HepG2 (cell line): ENCODE data around the gene ZSCAN32. TPM values are rescaled to one million over a fixed set of nuclear protein-coding genes. Genes with fewer than 3 reads are reported as not detected.

Experiments used
- ATAC-seq: fragments of 200-7000 bp; cut with Tn5 transposase; 3 replicates; pipeline ENCODE4 v1.9.1; 2020; ENCODE audit warnings: mild to moderate bottlenecking, moderate library complexity
- BruUV-seq: library from RNA; stranded (reverse); fragments of 400-500 nt; replicated peaks from 2 replicates; lab custom pipeline; 2021; lab: Mats Ljungman, UMichigan
- CTCF ChIA-PET: fragments of 300-600 bp; formaldehyde crosslinking; extraction: SDS; loops from one replicate; lab custom pipeline; 2021; ENCODE audit warnings: low total read pairs, inconsistent platforms, low intra/inter-chr PET ratio; lab: Yijun Ruan, JAX
- POLR2A ChIA-PET: fragments of 350-600 bp; sonication (Branson Sonifier 250); formaldehyde crosslinking; loops from one replicate; lab custom pipeline; 2020; ENCODE audit warnings: antibody characterized with exemption, inconsistent platforms; lab: Yijun Ruan, JAX
- DNase-seq: peaks from one replicate; pipeline ENCODE4 v3.0.0-alpha.2; 2015; ENCODE audit warnings: low spot score
- FAIRE-seq: peaks from 3 replicates; lab custom pipeline; 2011; peaks lifted over from hg19 to GRCh38; lab: Jason Lieb, UNC
- H2AFZ ChIP-seq: one replicate; pipeline ENCODE4 v1.6.1; 2011; ENCODE audit warnings: low read length, inconsistent platforms
- H3K27ac ChIP-seq: fragments of 300-600 bp; 3 replicates; pipeline ENCODE4 v1.8.0; 2011; ENCODE audit warnings: mixed run types, mild to moderate bottlenecking, mixed read lengths, low read length, inconsistent platforms; ENCODE audit not compliant: insufficient read depth; ENCODE audit errors: extremely low read length
- H3K27me3 ChIP-seq, 2 experiments: fragments of 200-600 bp in 1 of 2; 2 replicates in 1 of 2; 3 replicates in 1 of 2; pipeline versions ENCODE4 v1.6.0 to v1.8.0; 2011; ENCODE audit warnings: low read length in 2 of 2, mild to moderate bottlenecking in 2 of 2, moderate library complexity in 2 of 2, inconsistent platforms in 1 of 2; ENCODE audit not compliant: insufficient read depth in 2 of 2, control insufficient read depth in 1 of 2
- H3K36me3 ChIP-seq, 2 experiments: fragments of 200-600 bp in 1 of 2; replicated peaks in 1 of 2; 2 replicates in 1 of 2; 3 replicates in 1 of 2; pipeline versions ENCODE4 v1.5.1 to v1.8.0; 2011; ENCODE audit warnings: low read length in 2 of 2, inconsistent platforms in 1 of 2; ENCODE audit not compliant: insufficient read depth in 2 of 2, control insufficient read depth in 1 of 2
- H3K4me1 ChIP-seq: 2 replicates; pipeline ENCODE4 v1.5.1; 2012; ENCODE audit warnings: low read length, inconsistent platforms; ENCODE audit not compliant: insufficient read depth
- H3K4me2 ChIP-seq: 2 replicates; pipeline ENCODE4 v1.6.0; 2011; ENCODE audit warnings: low read depth, low read length, inconsistent platforms
- H3K4me3 ChIP-seq, 3 experiments: fragments of 200-600 bp in 1 of 3; sonication (generic), shearing (Covaris generic) in 1 of 3; replicated peaks in 1 of 3; 2 replicates each; pipeline ENCODE4 v1.5.1; 2011 to 2016; ENCODE audit warnings: low read length in 3 of 3, inconsistent platforms in 2 of 3, low read depth in 2 of 3, mild to moderate bottlenecking in 2 of 3, control low read depth in 1 of 3, mixed read lengths in 1 of 3; ENCODE audit not compliant: insufficient read depth in 1 of 3
- H3K79me2 ChIP-seq: one replicate; pipeline ENCODE4 v1.6.1; 2011; ENCODE audit warnings: low read length, inconsistent platforms; ENCODE audit not compliant: insufficient read depth
- H3K9ac ChIP-seq: 2 replicates; pipeline ENCODE4 v1.6.0; 2011; ENCODE audit warnings: mild to moderate bottlenecking, low read depth, low read length, inconsistent platforms; ENCODE audit not compliant: insufficient read depth
- H3K9me3 ChIP-seq: 2 replicates; pipeline ENCODE4 v1.5.1; 2012; ENCODE audit warnings: mild to moderate bottlenecking, low read length
- H4K20me1 ChIP-seq: 2 replicates; pipeline ENCODE4 v1.6.0; 2011; ENCODE audit warnings: inconsistent platforms, mild to moderate bottlenecking, low read length, moderate library complexity; ENCODE audit not compliant: insufficient read depth
- ADNP ChIP-seq: sonication (generic); formaldehyde crosslinking; IDR thresholded peaks from 2 replicates; pipeline ENCODE4 v1.4.0; 2020; ENCODE audit warnings: missing genetic modification reagents
- HHEX ChIP-seq: IDR thresholded peaks from 2 replicates; pipeline ENCODE4 v1.6.1; 2016; ENCODE audit warnings: control low read depth
- HMG20A ChIP-seq: IDR thresholded peaks from 2 replicates; pipeline ENCODE4 v1.6.1; 2016; ENCODE audit warnings: borderline replicate concordance
- IRX3 ChIP-seq: sonication (generic); formaldehyde crosslinking; IDR thresholded peaks from 2 replicates; pipeline ENCODE4 v1.8.1; 2023; ENCODE audit warnings: mild to moderate bottlenecking, low read depth, missing genetic modification reagents, borderline replicate concordance
- MTA3 ChIP-seq: sonication (generic); formaldehyde crosslinking; IDR thresholded peaks from 2 replicates; pipeline ENCODE4 v1.4.0; 2020; ENCODE audit warnings: missing genetic modification reagents
- WIZ ChIP-seq: sonication (generic); formaldehyde crosslinking; IDR thresholded peaks from 2 replicates; pipeline ENCODE4 v1.5.1; 2020; ENCODE audit warnings: mild to moderate bottlenecking, missing genetic modification reagents
- YY1 ChIP-seq: IDR thresholded peaks from 2 replicates; pipeline ENCODE4 v1.6.1; 2011; ENCODE audit warnings: low read length, low read depth, moderate library complexity, mild to moderate bottlenecking; ENCODE audit not compliant: insufficient read depth, insufficient replicate concordance
- ZBTB3 ChIP-seq: sonication (generic); formaldehyde crosslinking; IDR thresholded peaks from 2 replicates; pipeline ENCODE4 v1.4.0; 2020; ENCODE audit warnings: low read depth, mild to moderate bottlenecking, moderate library complexity, missing genetic modification reagents, borderline replicate concordance
- ZMAT3 ChIP-seq: sonication (generic); formaldehyde crosslinking; conservative IDR thresholded peaks from 2 replicates; pipeline ENCODE4 v1.7.0; 2021; ENCODE audit warnings: missing genetic modification reagents
- ZNF724P ChIP-seq: sonication (generic); formaldehyde crosslinking; IDR thresholded peaks from 2 replicates; pipeline ENCODE4 v1.8.0; 2022; ENCODE audit warnings: missing genetic modification reagents, borderline replicate concordance
- ZNF773 ChIP-seq: sonication (generic); formaldehyde crosslinking; IDR thresholded peaks from 2 replicates; pipeline ENCODE4 v1.4.0; 2020; ENCODE audit warnings: missing genetic modification reagents, borderline replicate concordance
- WGBS: methylation state at CpG from one replicate; pipeline ENCODE4 v1.1.6; 2017; ENCODE audit warnings: low lambda C conversion rate; 5-methylcytosine and 5-hydroxymethylcytosine counted together
- in situ Hi-C: cut with HindIII; loops from 2 replicates; pipeline ENCODE4 v1.10.0; 2017; ENCODE audit warnings: low pct_unique_long_range_greater_than_20kb; ENCODE audit not compliant: extremely low pct_ligation_motif_present
- intact Hi-C: fragments of 100-400 bp; cut with micrococcal nuclease; formaldehyde crosslinking; loops from one replicate; pipeline ENCODE4 v1.10.0; 2022; ENCODE audit not compliant: unreplicated experiment
- polyA plus RNA-seq, 8 experiments: library from polyadenylated mRNA; depleted of rRNA in 3 of 8; stranded (reverse) in 7 of 8; unstranded in 1 of 8; fragments of >200 nt; fragmentation: Illumina TruSeq in 4 of 8; extraction: Trizol in 4 of 8; gene quantifications; 2 replicates each; pipeline versions ENCODE4 v1.2.1 to v1.2.3, GENCODE V29; 2011 to 2016; ENCODE audit warnings: low read depth in 4 of 8, missing spikeins in 1 of 8, mixed read lengths in 1 of 8; ENCODE audit not compliant: insufficient read depth in 1 of 8
- total RNA-seq, 5 experiments: library from RNA; depleted of rRNA; stranded (reverse); fragments of >200 nt; fragmentation: Illumina TruSeq; extraction: Trizol; gene quantifications; 2 replicates each; pipeline ENCODE4 v1.2.3, GENCODE V29; 2016; ENCODE audit warnings: low read depth in 1 of 5

Gene ZSCAN32
- total and polyA plus RNA-seq, 2 of the 13 experiments (the other 11 are each of a cell fraction or from before 2014, with no cell fraction given): 10.7 to 12.8 TPM

GRCh38 chr16:3355589-3355988, 45.2 kb downstream of the ZSCAN32 start, which contains the start of gene OR2C1:
Gene OR2C1 (plus strand): TSS chr16:3355889. CDS start chr16:3355941, 52 bp downstream.
- H3K27me3 ChIP-seq: peaks cover 2 to 6% of the 10 kb centered on the region in 2 experiments; a peak in 2 of 5 replicates
- TF ChIP-seq YY1 (no peak), HHEX (CRISPR knock-in tag) (no peak), ZBTB3 (CRISPR knock-in tag) (no peak), WIZ (CRISPR knock-in tag) (no peak), ZMAT3 (no peak), ZNF773 (CRISPR knock-in tag) (no peak), ZNF724P (CRISPR knock-in tag) (no peak), MTA3 (CRISPR knock-in tag) (no peak), HMG20A (CRISPR knock-in tag) (no peak), IRX3 (no peak), ADNP (CRISPR knock-in tag) (no peak)
- H3K4me1 ChIP-seq: no peaks in the 10 kb centered on the region
- ATAC-seq: no peak
- no TSS peak for BruUV-seq
- H4K20me1 ChIP-seq: no peaks in the 10 kb centered on the region
- no peak for DNase-seq
- no peaks in the 10 kb centered on the region for H3K36me3 ChIP-seq
- H3K4me2 ChIP-seq: no peak within 1 kb of the TSS
- ChIA-PET CTCF (no interaction called here), POLR2A (interaction anchor here (1.5 kb wide), 1 partner anchor 9 kb away, joined by 4 read pairs; no protein-coding TSS in a partner anchor)
- no peak within 1 kb of the TSS for H2AFZ ChIP-seq
- in situ Hi-C loops (no loop called here), intact Hi-C loops (no loop called here)
- 38% methylated on average over 3 of the region's 3 CpGs for WGBS
- H3K9ac ChIP-seq: no peak within 1 kb of the TSS
- no peak within 1 kb of the TSS for H3K4me3 ChIP-seq
- H3K27ac ChIP-seq: no peak within 1 kb of the TSS
- no peaks in the 10 kb centered on the region for H3K79me2 ChIP-seq
- H3K9me3 ChIP-seq: no peaks in the 10 kb centered on the region
- no peak for FAIRE-seq
